Endodermal cell (in vitro differentiated cells): ENCODE data around the gene HLTF. TPM values are rescaled to one million over a fixed set of nuclear protein-coding genes. Genes with fewer than 3 reads are reported as not detected.

Experiments
- DNase-seq: peaks from one replicate; pipeline ENCODE4 v3.0.0-alpha.2; 2017
- H3K27ac ChIP-seq: 2 replicates; pipeline ENCODE4 v1.5.1; 2013; ENCODE audit warnings: mild to moderate bottlenecking, low read depth, low read length, moderate library complexity
- H3K27me3 ChIP-seq: 2 replicates; pipeline ENCODE4 v1.6.1; 2013; ENCODE audit warnings: mild to moderate bottlenecking, low read length, moderate library complexity; ENCODE audit not compliant: insufficient read depth, control insufficient read depth, poor library complexity, severe bottlenecking
- H3K36me3 ChIP-seq: 2 replicates; pipeline ENCODE4 v1.7.0; 2013; ENCODE audit warnings: mild to moderate bottlenecking, low read length, moderate library complexity; ENCODE audit not compliant: control insufficient read depth, insufficient read depth
- H3K4me1 ChIP-seq: one replicate; pipeline ENCODE4 v1.7.0; 2013; ENCODE audit warnings: low read length; ENCODE audit not compliant: control insufficient read depth, insufficient read depth
- H3K4me3 ChIP-seq: 2 replicates; pipeline ENCODE4 v1.5.1; 2013; ENCODE audit warnings: mild to moderate bottlenecking, low read length, moderate library complexity
- H3K9ac ChIP-seq: 2 replicates; pipeline ENCODE4 v1.6.1; 2013; ENCODE audit warnings: mild to moderate bottlenecking, low read length, moderate library complexity; ENCODE audit not compliant: poor library complexity, severe bottlenecking; ENCODE audit errors: extremely low read depth
- H3K9me3 ChIP-seq: 2 replicates; pipeline ENCODE4 v1.6.1; 2013; ENCODE audit warnings: mild to moderate bottlenecking, low read length, moderate library complexity; ENCODE audit not compliant: control insufficient read depth
- H3K27ac Mint-ChIP-seq: 2 replicates; pipeline ENCODE4 v1.8.0; 2020; ENCODE audit warnings: mixed read lengths
- H3K27me3 Mint-ChIP-seq: 2 replicates; pipeline ENCODE4 v1.8.0; 2021; ENCODE audit warnings: mild to moderate bottlenecking, mixed read lengths; ENCODE audit not compliant: insufficient read depth
- H3K36me3 Mint-ChIP-seq: 2 replicates; pipeline ENCODE4 v1.8.0; 2020; ENCODE audit warnings: low read depth, mixed read lengths
- H3K4me1 Mint-ChIP-seq: 2 replicates; pipeline ENCODE4 v1.8.0; 2020; ENCODE audit warnings: mixed read lengths
- H3K4me3 Mint-ChIP-seq: 2 replicates; pipeline ENCODE4 v1.8.0; 2020; ENCODE audit warnings: mild to moderate bottlenecking, moderate library complexity, mixed read lengths
- H3K9me3 Mint-ChIP-seq: 2 replicates; pipeline ENCODE4 v1.8.0; 2020; ENCODE audit warnings: mild to moderate bottlenecking, mixed read lengths
- WGBS, 2 experiments: methylation state at CpG; one replicate each; pipeline versions ENCODE4 v1.1.5 to v1.1.7; 2013; ENCODE audit warnings: missing lambda C conversion rate in 2 of 2, mixed read lengths in 1 of 2; ENCODE audit not compliant: insufficient coverage in 1 of 2, insufficient read length in 1 of 2; 5-methylcytosine and 5-hydroxymethylcytosine counted together
- long read RNA-seq, 4 experiments: library from polyadenylated mRNA in 2 of 4; library from RNA in 1 of 4; library from capped mRNA in 1 of 4; stranded (forward) in 3 of 4; unstranded in 1 of 4; transcript quantifications; one replicate each; pipeline ENCODE4 v2.0.0, GENCODE V29; 2020 to 2021; ENCODE audit warnings: inconsistent platforms in 1 of 4
- polyA plus RNA-seq, 2 experiments: library from polyadenylated mRNA; stranded (reverse); fragments of 50-300 nt; gene quantifications; one replicate each; pipeline ENCODE4 v1.2.3, GENCODE V29; 2013
- total RNA-seq, 2 donors: library from RNA; stranded (reverse); fragmentation: NEBNext Ultra II Directional in 1 of 2; extraction: Animal tissue kit (Norgen Biotek cat#: 25700) in 1 of 2; gene quantifications; 2 replicates in 1 of 2; 3 replicates in 1 of 2; pipeline ENCODE4 v1.2.1, GENCODE V29; 2021
- TF ChIP-seq, protein P1 (sequence below): fragments of 200-600 bp; sonication (generic); conservative IDR thresholded peaks from 2 replicates; pipeline ENCODE4 v1.5.0; 2021; ENCODE audit warnings: antibody characterized with exemption, mild to moderate bottlenecking

Gene HLTF, protein sequence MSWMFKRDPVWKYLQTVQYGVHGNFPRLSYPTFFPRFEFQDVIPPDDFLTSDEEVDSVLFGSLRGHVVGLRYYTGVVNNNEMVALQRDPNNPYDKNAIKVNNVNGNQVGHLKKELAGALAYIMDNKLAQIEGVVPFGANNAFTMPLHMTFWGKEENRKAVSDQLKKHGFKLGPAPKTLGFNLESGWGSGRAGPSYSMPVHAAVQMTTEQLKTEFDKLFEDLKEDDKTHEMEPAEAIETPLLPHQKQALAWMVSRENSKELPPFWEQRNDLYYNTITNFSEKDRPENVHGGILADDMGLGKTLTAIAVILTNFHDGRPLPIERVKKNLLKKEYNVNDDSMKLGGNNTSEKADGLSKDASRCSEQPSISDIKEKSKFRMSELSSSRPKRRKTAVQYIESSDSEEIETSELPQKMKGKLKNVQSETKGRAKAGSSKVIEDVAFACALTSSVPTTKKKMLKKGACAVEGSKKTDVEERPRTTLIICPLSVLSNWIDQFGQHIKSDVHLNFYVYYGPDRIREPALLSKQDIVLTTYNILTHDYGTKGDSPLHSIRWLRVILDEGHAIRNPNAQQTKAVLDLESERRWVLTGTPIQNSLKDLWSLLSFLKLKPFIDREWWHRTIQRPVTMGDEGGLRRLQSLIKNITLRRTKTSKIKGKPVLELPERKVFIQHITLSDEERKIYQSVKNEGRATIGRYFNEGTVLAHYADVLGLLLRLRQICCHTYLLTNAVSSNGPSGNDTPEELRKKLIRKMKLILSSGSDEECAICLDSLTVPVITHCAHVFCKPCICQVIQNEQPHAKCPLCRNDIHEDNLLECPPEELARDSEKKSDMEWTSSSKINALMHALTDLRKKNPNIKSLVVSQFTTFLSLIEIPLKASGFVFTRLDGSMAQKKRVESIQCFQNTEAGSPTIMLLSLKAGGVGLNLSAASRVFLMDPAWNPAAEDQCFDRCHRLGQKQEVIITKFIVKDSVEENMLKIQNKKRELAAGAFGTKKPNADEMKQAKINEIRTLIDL
- 10 to 100 TPM; 61.2 to 75.7 TPM for total RNA-seq
- polyA plus RNA-seq (2013, experiment 1 of 2): 47.9 TPM
- 48.5 TPM for polyA plus RNA-seq (2013, experiment 2 of 2)
- long read RNA-seq, experiment 1, full-length matches to known transcripts: 4 of 36 reads
- long read RNA-seq, experiment 1, partial matches to known transcripts: 7 of 36 reads
- long read RNA-seq, experiment 1, other reads (novel, unspliced or antisense): 25 of 36 reads
- long read RNA-seq, experiment 2, full-length matches to known transcripts: 112 of 205 reads
- long read RNA-seq, experiment 2, partial matches to known transcripts: 49 of 205 reads
- long read RNA-seq, experiment 2, other reads (novel, unspliced or antisense): 44 of 205 reads
- long read RNA-seq, experiment 3, full-length matches to known transcripts: 71 of 162 reads
- long read RNA-seq, experiment 3, partial matches to known transcripts: 52 of 162 reads
- long read RNA-seq, experiment 3, other reads (novel, unspliced or antisense): 39 of 162 reads
- long read RNA-seq, experiment 4, partial matches to known transcripts: 47 of 59 reads
- long read RNA-seq, experiment 4, other reads (novel, unspliced or antisense): 10 of 59 reads

DNA sequence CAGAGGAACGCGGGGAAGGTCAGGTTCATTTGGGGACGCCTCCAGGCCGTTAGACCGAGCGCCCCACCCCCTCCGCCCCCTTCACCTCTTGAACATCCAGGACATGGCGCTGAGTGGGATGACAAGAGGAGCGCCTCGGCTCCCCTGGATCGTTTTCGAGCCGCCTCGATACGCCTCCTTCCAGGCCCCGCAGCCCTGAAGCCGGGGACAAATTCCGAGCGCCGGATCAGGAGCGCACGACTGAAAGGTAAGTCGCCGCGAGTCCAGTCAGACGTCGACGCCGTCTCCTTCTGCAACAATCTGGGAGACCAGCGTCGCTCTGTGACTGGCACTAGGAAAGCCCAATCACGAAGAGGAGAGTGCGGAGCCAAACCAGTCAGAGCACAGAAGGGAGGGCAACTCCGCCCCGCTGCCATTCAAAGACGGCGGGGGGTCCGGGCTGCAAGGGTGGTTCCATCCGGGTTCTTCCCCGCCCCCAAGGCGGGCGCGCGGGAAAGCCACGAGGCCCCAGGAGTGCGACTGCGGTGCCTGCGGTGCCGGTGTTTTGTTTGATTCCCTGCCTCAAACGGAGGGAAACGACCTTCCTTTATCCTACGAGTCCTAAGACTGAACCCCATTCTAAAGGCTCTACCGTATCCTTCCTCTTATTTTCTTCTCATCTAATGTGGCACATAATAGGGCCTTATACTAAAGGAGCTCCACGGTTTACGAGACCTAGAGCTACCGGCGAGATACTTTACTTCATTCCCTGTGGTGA lies at the start of gene HLTF:
Gene HLTF (minus strand): TSS at position 302 of the 757 bp plus-strand sequence. CDS start 197 bp downstream, at position 105.
- H3K27ac ChIP-seq: peak within 1 kb of the TSS; percentile 86
- DNase-seq: peak; percentile 98
- H3K4me3 ChIP-seq: peak within 1 kb of the TSS; percentile 87
- Mint-ChIP-seq H3K27me3 (peaks cover 16% of the 10 kb centered on the region), H3K4me1 (peaks cover 9% of the 10 kb centered on the region), H3K4me3 (peak within 1 kb of the TSS; percentile 87), H3K27ac (peak within 1 kb of the TSS; percentile 98), H3K9me3 (peaks cover 16% of the 10 kb centered on the region), H3K36me3 (peaks cover 24% of the 10 kb centered on the region)
- peak within 1 kb of the TSS; percentile 70 for H3K9ac ChIP-seq
- 9 to 19% methylated on average over 27 to 57 of the region's 57 CpGs for WGBS, 2 experiments
- H3K4me1 ChIP-seq: no peaks in the 10 kb centered on the region
- H3K27me3 ChIP-seq: no peaks in the 10 kb centered on the region
- TF ChIP-seq, protein P1, sequence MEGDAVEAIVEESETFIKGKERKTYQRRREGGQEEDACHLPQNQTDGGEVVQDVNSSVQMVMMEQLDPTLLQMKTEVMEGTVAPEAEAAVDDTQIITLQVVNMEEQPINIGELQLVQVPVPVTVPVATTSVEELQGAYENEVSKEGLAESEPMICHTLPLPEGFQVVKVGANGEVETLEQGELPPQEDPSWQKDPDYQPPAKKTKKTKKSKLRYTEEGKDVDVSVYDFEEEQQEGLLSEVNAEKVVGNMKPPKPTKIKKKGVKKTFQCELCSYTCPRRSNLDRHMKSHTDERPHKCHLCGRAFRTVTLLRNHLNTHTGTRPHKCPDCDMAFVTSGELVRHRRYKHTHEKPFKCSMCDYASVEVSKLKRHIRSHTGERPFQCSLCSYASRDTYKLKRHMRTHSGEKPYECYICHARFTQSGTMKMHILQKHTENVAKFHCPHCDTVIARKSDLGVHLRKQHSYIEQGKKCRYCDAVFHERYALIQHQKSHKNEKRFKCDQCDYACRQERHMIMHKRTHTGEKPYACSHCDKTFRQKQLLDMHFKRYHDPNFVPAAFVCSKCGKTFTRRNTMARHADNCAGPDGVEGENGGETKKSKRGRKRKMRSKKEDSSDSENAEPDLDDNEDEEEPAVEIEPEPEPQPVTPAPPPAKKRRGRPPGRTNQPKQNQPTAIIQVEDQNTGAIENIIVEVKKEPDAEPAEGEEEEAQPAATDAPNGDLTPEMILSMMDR: no peak
- peaks cover 32% of the 10 kb centered on the region for H3K36me3 ChIP-seq
- peaks cover 6% of the 10 kb centered on the region for H3K9me3 ChIP-seq

DNA sequence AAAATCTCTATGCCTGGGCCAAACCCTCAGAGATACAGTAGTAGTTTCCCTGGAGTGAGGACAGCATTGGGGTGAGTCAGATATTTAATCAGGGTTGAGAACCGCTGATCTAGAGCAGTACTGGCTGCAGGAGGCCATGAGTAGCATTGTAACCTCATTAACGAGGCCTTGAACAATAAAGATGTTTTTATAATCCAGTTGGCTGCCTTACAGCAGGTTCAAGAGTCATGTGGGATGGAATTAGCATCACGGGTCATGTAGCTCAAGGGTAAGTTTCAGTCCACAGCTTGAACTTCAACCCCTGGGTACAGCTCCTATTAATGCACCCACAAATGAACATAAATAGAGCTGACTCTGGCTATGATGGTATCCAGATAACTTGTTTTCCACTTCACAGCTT lies 48.2 kb upstream of the HLTF start:
- Histone ChIP-seq H3K9ac (no peak overlapping the region), H3K27me3 (no peaks in the 10 kb centered on the region), H3K9me3 (no peaks in the 10 kb centered on the region), H3K27ac (no peak overlapping the region), H3K36me3 (no peaks in the 10 kb centered on the region), H3K4me1 (no peaks in the 10 kb centered on the region), H3K4me3 (no peak overlapping the region)
- no peaks in the 10 kb centered on the region for H3K9me3 Mint-ChIP-seq
- H3K4me1 Mint-ChIP-seq: peaks cover 22% of the 10 kb centered on the region
- 89 to 91% methylated on average over 3 of the region's 3 CpGs for WGBS, 2 experiments
- TF ChIP-seq, protein P1: no peak
- no peak for DNase-seq
- peak overlapping the region; percentile 24 for H3K27ac Mint-ChIP-seq
- H3K4me3 Mint-ChIP-seq: no peak overlapping the region
- H3K36me3 Mint-ChIP-seq: no peaks in the 10 kb centered on the region
- H3K27me3 Mint-ChIP-seq: no peaks in the 10 kb centered on the region
